WERI-Rb-1 (cell line): Measurements from ENCODE around the gene AKR7A2.

Source experiments
- DNase-seq: peaks from one replicate; pipeline ENCODE4 v3.0.0-alpha.2; 2020
- H3K27ac ChIP-seq: fragments of 250-450 bp; sonication (Bioruptor Pico); 2 replicates; pipeline ENCODE4 v1.5.1; 2020; ENCODE audit warnings: mild to moderate bottlenecking, moderate library complexity
- H3K27me3 ChIP-seq: fragments of 250-450 bp; sonication (Bioruptor Pico); 2 replicates; pipeline ENCODE4 v1.5.1; 2021; ENCODE audit warnings: mild to moderate bottlenecking, low read depth, moderate library complexity; ENCODE audit not compliant: insufficient read depth, severe bottlenecking
- H3K36me3 ChIP-seq: fragments of 250-450 bp; sonication (Bioruptor Pico); 2 replicates; pipeline ENCODE4 v1.5.1; 2020; ENCODE audit warnings: mild to moderate bottlenecking, moderate library complexity
- H3K4me3 ChIP-seq: 2 replicates; pipeline ENCODE4 v1.5.1; 2011; ENCODE audit warnings: low read depth, mild to moderate bottlenecking, control low read depth, low read length
- H3K9me3 ChIP-seq: fragments of 250-450 bp; sonication (Bioruptor Pico); 2 replicates; pipeline ENCODE4 v1.5.1; 2021; ENCODE audit warnings: mild to moderate bottlenecking, moderate library complexity; ENCODE audit not compliant: severe bottlenecking
- CTCF ChIP-seq: IDR thresholded peaks from 2 replicates; pipeline ENCODE4 v1.5.1; 2011; ENCODE audit warnings: low read depth, mild to moderate bottlenecking, control low read depth, inconsistent platforms, low read length

AKR7A2 gene

GRCh38 chr1:19330449-19331135, 18.6 kb upstream of the AKR7A2 start:
- Histone ChIP-seq H3K36me3 (peaks cover 30% of the 10 kb centered on the region), H3K4me3 (no peak overlapping the region), H3K27me3 (no peaks in the 10 kb centered on the region), H3K27ac (no peak overlapping the region), H3K9me3 (no peaks in the 10 kb centered on the region)
- TF ChIP-seq CTCF = no peak
- no peak for DNase-seq

- H3K9me3 ChIP-seq = no peaks in the 10 kb centered on the region
- H3K4me3 ChIP-seq = no peak overlapping the region
- DNase-seq = no peak
- H3K27ac ChIP-seq = no peak overlapping the region
- TF ChIP-seq CTCF = no peak
- H3K36me3 ChIP-seq = peaks cover 33% of the 10 kb centered on the region
- H3K27me3 ChIP-seq = no peaks in the 10 kb centered on the region
These were observed 17.7 kb upstream of the AKR7A2 start for GRCh38 chr1:19329611-19330010.

- no peak for DNase-seq
- Histone ChIP-seq H3K27me3 (no peaks in the 10 kb centered on the region), H3K27ac (no peak overlapping the region), H3K36me3 (peaks cover 37% of the 10 kb centered on the region), H3K4me3 (no peak overlapping the region), H3K9me3 (no peaks in the 10 kb centered on the region)
- TF ChIP-seq CTCF = no peak
These were observed 17.2 kb upstream of the AKR7A2 start for GRCh38 chr1:19329188-19329587.

GRCh38 chr1:19328486-19328885, 16.5 kb upstream of the AKR7A2 start:
- Histone ChIP-seq H3K27ac (no peak overlapping the region), H3K36me3 (peaks cover 42% of the 10 kb centered on the region), H3K27me3 (no peaks in the 10 kb centered on the region), H3K4me3 (no peak overlapping the region), H3K9me3 (no peaks in the 10 kb centered on the region)
- TF ChIP-seq CTCF = no peak
- DNase-seq = no peak

- no peak overlapping the region for H3K4me3 ChIP-seq
- H3K9me3 ChIP-seq = no peaks in the 10 kb centered on the region
- TF ChIP-seq CTCF = no peak
- peaks cover 43% of the 10 kb centered on the region for H3K36me3 ChIP-seq
- H3K27me3 ChIP-seq = no peaks in the 10 kb centered on the region
- DNase-seq = no peak
- no peak overlapping the region for H3K27ac ChIP-seq
These were observed 15.8 kb upstream of the AKR7A2 start for GRCh38 chr1:19327736-19328135.

GRCh38 chr1:19327301-19327700, 15.4 kb upstream of the AKR7A2 start:
- no peaks in the 10 kb centered on the region for H3K9me3 ChIP-seq
- H3K4me3 ChIP-seq = no peak overlapping the region
- no peak for DNase-seq
- peaks cover 46% of the 10 kb centered on the region for H3K36me3 ChIP-seq
- no peak overlapping the region for H3K27ac ChIP-seq
- no peak for TF ChIP-seq CTCF
- no peaks in the 10 kb centered on the region for H3K27me3 ChIP-seq
